ENCODE measurements around the gene CR1L. TPM values are rescaled to one million over a fixed set of nuclear protein-coding genes. Genes with fewer than 3 reads are reported as not detected.

CR1L gene
- total RNA-seq, 3 donors from 2014 or later (not counting 1 experiment from before 2014, with no cell fraction given) = 0.98 TPM; not detected in 2

GRCh38 chr1:207644166-207644851, 624 bp upstream of the CR1L start:
- WGBS (ENCODE audit: insufficient coverage) = 26% methylated on average over 9 of the region's 9 CpGs
- Mint-ChIP-seq H3K4me1 (peaks cover 12 to 16% of the 10 kb centered on the region in 2 donors), H3K27ac (peak overlapping the region in 1 of 2 donors; percentile 56), H3K36me3 (no peaks in the 10 kb centered on the region), H3K9me3 (no peaks in the 10 kb centered on the region), H3K4me3 (peak overlapping the region; percentile 82), H3K27me3 (ENCODE audit: low read depth in 2 of 2) (peaks cover 19 to 26% of the 10 kb centered on the region in 2 donors)
- Histone ChIP-seq H3K36me3 (ENCODE audit: control insufficient read depth, insufficient read depth, low read length) (no peaks in the 10 kb centered on the region), H3K27ac (ENCODE audit: low read length) (no peak overlapping the region), H3K27me3 (ENCODE audit: control insufficient read depth, insufficient read depth, low read length) (peaks cover 5% of the 10 kb centered on the region), H3K4me1 (ENCODE audit: control insufficient read depth, insufficient read depth, low read length) (peaks cover 9% of the 10 kb centered on the region), H3K9me3 (ENCODE audit: control insufficient read depth, insufficient read depth, low read length) (no peaks in the 10 kb centered on the region), H3K4me3 (ENCODE audit: low read length) (no peak overlapping the region)
- ATAC-seq = no peak
- no peak for TF ChIP-seq CTCF (IDR thresholded peaks at IDR 0.05)
- no peak for DNase-seq
- intact Hi-C loops (cut with micrococcal nuclease) = no loop called here

- Histone ChIP-seq H3K4me3 (ENCODE audit: low read length) (no peak overlapping the region), H3K27ac (ENCODE audit: low read length) (no peak overlapping the region), H3K36me3 (ENCODE audit: control insufficient read depth, insufficient read depth, low read length) (no peaks in the 10 kb centered on the region), H3K27me3 (ENCODE audit: control insufficient read depth, insufficient read depth, low read length) (peaks cover 5% of the 10 kb centered on the region), H3K9me3 (ENCODE audit: control insufficient read depth, insufficient read depth, low read length) (no peaks in the 10 kb centered on the region), H3K4me1 (ENCODE audit: control insufficient read depth, insufficient read depth, low read length) (peaks cover 9% of the 10 kb centered on the region)
- Mint-ChIP-seq H3K4me3 (peak overlapping the region; percentile 82), H3K4me1 (peaks cover 12 to 16% of the 10 kb centered on the region in 2 donors), H3K27ac (peak overlapping the region in 1 of 2 donors; percentile 56), H3K36me3 (no peaks in the 10 kb centered on the region), H3K9me3 (no peaks in the 10 kb centered on the region), H3K27me3 (ENCODE audit: low read depth in 2 of 2) (peaks cover 19 to 21% of the 10 kb centered on the region in 2 donors)
- no peak for DNase-seq
- 88% methylated on average over 17 of the region's 17 CpGs for WGBS (ENCODE audit: insufficient coverage)
- ATAC-seq = no peak
- intact Hi-C loops (cut with micrococcal nuclease) = no loop called here
- no peak for TF ChIP-seq CTCF (IDR thresholded peaks at IDR 0.05)
These were observed 725 bp downstream of the CR1L start for GRCh38 chr1:207645635-207646081.

GRCh38 chr1:207646171-207646570, 1.2 kb downstream of the CR1L start:
- H3K36me3 Mint-ChIP-seq = no peaks in the 10 kb centered on the region
- DNase-seq = no peak
- ATAC-seq = no peak
- Histone ChIP-seq H3K4me1 (ENCODE audit: control insufficient read depth, insufficient read depth, low read length) (peaks cover 9% of the 10 kb centered on the region), H3K27ac (ENCODE audit: low read length) (no peak overlapping the region), H3K36me3 (ENCODE audit: control insufficient read depth, insufficient read depth, low read length) (no peaks in the 10 kb centered on the region), H3K9me3 (ENCODE audit: control insufficient read depth, insufficient read depth, low read length) (no peaks in the 10 kb centered on the region), H3K27me3 (ENCODE audit: control insufficient read depth, insufficient read depth, low read length) (peaks cover 5% of the 10 kb centered on the region), H3K4me3 (ENCODE audit: low read length) (no peak overlapping the region)
- H3K27ac Mint-ChIP-seq = no peak overlapping the region
- no peaks in the 10 kb centered on the region for H3K9me3 Mint-ChIP-seq
- intact Hi-C loops (cut with micrococcal nuclease) = no loop called here
- H3K4me3 Mint-ChIP-seq = peak overlapping the region; percentile 17
- H3K4me1 Mint-ChIP-seq = peaks cover 12 to 16% of the 10 kb centered on the region in 2 donors
- TF ChIP-seq CTCF (IDR thresholded peaks at IDR 0.05) = no peak
- H3K27me3 Mint-ChIP-seq (ENCODE audit: low read depth in 2 of 2) = peaks cover 15 to 21% of the 10 kb centered on the region in 2 donors
